RPMI7951 (cell line): ENCODE measurements around the gene GTF2A1. TPM values are rescaled to one million over a fixed set of nuclear protein-coding genes. Genes with fewer than 3 reads are reported as not detected.
A peak's percentile ranks its signal among the peaks of the same experiment; 100 is the strongest.

Source experiments
- DNase-seq: peaks from one replicate; pipeline ENCODE4 v3.0.0-alpha.2; 2012; ENCODE audit warnings: low read depth
- total RNA-seq: library from RNA; depleted of rRNA; stranded (reverse); fragments of >200 nt; shearing (Covaris generic); gene quantifications from 2 replicates; pipeline ENCODE4 v1.2.3, GENCODE V29; 2014; rRNA removed

GTF2A1 gene
- total RNA-seq, 1 experiment from 2014 or later = 22.3 TPM

DNA sequence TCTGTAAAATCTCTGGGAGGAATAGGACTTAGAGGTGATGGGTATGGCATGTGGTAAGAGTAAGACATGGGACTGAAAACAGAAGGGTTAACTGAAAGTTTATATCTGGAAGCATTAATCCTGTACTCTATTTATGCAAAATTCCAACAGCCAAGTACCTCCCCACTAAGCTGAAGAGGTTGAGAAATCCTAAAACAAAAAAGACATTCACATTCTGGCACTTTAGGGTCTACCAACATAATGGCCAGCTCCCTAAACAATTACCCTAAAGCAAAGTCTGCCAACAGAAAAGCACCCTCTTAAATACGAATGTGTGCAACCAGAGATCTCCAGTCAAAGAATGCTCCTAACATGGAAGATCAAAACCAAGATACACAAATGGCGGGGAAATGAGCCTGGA is 87.4 kb downstream of the GTF2A1 start:
- DNase-seq = no peak

DNA sequence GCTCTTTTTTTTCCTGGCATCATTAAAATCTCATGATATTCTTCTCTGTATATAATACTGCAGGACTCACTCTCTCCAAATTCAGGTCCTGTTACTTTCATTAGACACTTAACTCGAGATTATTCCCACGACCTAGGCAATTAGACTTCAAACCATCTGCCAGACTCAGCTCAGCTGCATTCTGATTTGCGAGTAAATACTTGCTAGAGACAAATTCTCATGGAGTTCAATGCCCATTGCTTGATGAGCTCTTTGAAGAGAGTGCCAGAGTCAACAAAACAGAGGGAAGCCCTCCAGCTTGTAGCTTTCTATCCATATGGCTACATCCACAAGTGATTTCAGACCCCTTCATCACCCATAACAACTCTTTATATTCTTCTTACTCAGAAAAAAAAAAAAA is 88.3 kb downstream of the GTF2A1 start:
- no peak for DNase-seq

DNA sequence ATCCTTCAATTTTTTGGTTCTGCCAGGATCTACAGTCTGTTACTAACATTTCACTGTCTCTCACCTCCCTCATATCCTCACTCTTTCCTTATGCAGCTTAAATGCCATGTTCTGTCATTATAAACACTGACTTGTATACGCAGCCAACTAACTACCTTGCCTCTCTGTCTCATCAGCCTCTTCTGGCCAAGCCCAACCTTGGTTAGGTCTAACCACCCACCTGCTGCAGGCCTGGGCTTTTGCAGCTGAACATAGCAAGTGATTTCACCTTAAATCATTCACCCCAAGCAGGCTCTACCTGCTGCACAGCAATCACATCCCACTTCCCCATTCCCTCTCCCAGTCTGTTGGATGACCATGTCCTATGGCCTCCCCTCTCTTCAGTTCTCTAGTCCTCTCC is 91.5 kb downstream of the GTF2A1 start:
- DNase-seq = no peak

DNA sequence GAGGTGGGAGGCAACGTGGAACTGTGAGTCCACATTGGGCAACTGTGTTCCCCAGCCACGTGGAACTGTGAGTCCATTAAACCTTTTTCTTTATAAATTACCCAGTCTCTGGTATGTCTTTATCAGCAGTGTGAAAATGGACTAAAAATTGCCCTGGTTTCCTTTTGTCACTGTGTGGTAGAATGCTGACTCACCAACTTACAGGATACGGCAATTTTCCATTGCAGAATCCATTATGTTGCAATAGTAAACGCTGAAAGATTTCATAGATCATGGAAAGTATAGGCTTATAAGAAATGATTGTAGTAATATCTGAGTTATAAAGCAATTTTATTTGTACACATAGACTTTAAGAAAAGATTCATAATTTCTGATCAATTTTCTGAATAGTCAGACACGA is 93.0 kb downstream of the GTF2A1 start:
- DNase-seq = peak; percentile 6

DNA sequence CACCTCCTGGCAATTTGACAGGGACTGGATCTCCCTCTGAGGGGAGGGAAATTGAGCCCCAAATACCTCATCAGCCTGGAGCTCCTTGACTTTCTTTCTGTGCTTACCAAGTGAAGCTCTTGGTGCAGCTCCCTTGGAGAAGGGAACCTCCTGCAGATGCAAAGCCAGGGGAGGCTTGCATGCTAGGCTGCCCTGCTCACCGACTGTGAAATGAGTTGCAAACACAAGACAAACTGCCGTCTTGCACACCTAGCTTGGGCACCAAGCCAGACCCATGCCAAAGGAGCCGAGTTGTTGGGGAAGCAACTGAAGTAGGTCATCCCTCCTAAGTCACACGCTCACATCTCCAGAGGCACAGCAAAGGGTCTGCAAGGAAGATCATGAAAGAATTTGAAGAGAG is 95.2 kb downstream of the GTF2A1 start:
- no peak for DNase-seq

Other genes with a start within 250 kb of the GTF2A1 start
- 0.49 and 1.6 TPM in 2 replicates for gene STON2, start 179.4 kb upstream of the GTF2A1 start, total RNA-seq